HepG2 (cell line): ENCODE data around the gene MED10. TPM values are rescaled to one million over a fixed set of nuclear protein-coding genes. Genes with fewer than 3 reads are reported as not detected.

Experiments
- ATAC-seq: fragments of 200-7000 bp; cut with Tn5 transposase; 3 replicates; pipeline ENCODE4 v1.9.1; 2020; ENCODE audit warnings: mild to moderate bottlenecking, moderate library complexity
- BruUV-seq: library from RNA; stranded (reverse); fragments of 400-500 nt; replicated peaks from 2 replicates; lab custom pipeline; 2021; lab: Mats Ljungman, UMichigan
- CTCF ChIA-PET: fragments of 300-600 bp; formaldehyde crosslinking; extraction: SDS; loops from one replicate; lab custom pipeline; 2021; ENCODE audit warnings: low total read pairs, inconsistent platforms, low intra/inter-chr PET ratio; lab: Yijun Ruan, JAX
- POLR2A ChIA-PET: fragments of 350-600 bp; sonication (Branson Sonifier 250); formaldehyde crosslinking; loops from one replicate; lab custom pipeline; 2020; ENCODE audit warnings: antibody characterized with exemption, inconsistent platforms; lab: Yijun Ruan, JAX
- DNase-seq: peaks from one replicate; pipeline ENCODE4 v3.0.0-alpha.2; 2015; ENCODE audit warnings: low spot score
- FAIRE-seq: peaks from 3 replicates; lab custom pipeline; 2011; peaks lifted over from hg19 to GRCh38; lab: Jason Lieb, UNC
- H2AFZ ChIP-seq: one replicate; pipeline ENCODE4 v1.6.1; 2011; ENCODE audit warnings: low read length, inconsistent platforms
- H3K27ac ChIP-seq: fragments of 300-600 bp; 3 replicates; pipeline ENCODE4 v1.8.0; 2011; ENCODE audit warnings: mixed run types, mild to moderate bottlenecking, mixed read lengths, low read length, inconsistent platforms; ENCODE audit not compliant: insufficient read depth; ENCODE audit errors: extremely low read length
- H3K27me3 ChIP-seq, 2 experiments: fragments of 200-600 bp in 1 of 2; 2 replicates in 1 of 2; 3 replicates in 1 of 2; pipeline versions ENCODE4 v1.6.0 to v1.8.0; 2011; ENCODE audit warnings: low read length in 2 of 2, mild to moderate bottlenecking in 2 of 2, moderate library complexity in 2 of 2, inconsistent platforms in 1 of 2; ENCODE audit not compliant: insufficient read depth in 2 of 2, control insufficient read depth in 1 of 2
- H3K36me3 ChIP-seq, 2 experiments: fragments of 200-600 bp in 1 of 2; replicated peaks in 1 of 2; 2 replicates in 1 of 2; 3 replicates in 1 of 2; pipeline versions ENCODE4 v1.5.1 to v1.8.0; 2011; ENCODE audit warnings: low read length in 2 of 2, inconsistent platforms in 1 of 2; ENCODE audit not compliant: insufficient read depth in 2 of 2, control insufficient read depth in 1 of 2
- H3K4me1 ChIP-seq: 2 replicates; pipeline ENCODE4 v1.5.1; 2012; ENCODE audit warnings: low read length, inconsistent platforms; ENCODE audit not compliant: insufficient read depth
- H3K4me2 ChIP-seq: 2 replicates; pipeline ENCODE4 v1.6.0; 2011; ENCODE audit warnings: low read depth, low read length, inconsistent platforms
- H3K4me3 ChIP-seq, 3 experiments: fragments of 200-600 bp in 1 of 3; sonication (generic), shearing (Covaris generic) in 1 of 3; replicated peaks in 1 of 3; 2 replicates each; pipeline ENCODE4 v1.5.1; 2011 to 2016; ENCODE audit warnings: low read length in 3 of 3, inconsistent platforms in 2 of 3, low read depth in 2 of 3, mild to moderate bottlenecking in 2 of 3, control low read depth in 1 of 3, mixed read lengths in 1 of 3; ENCODE audit not compliant: insufficient read depth in 1 of 3
- H3K79me2 ChIP-seq: one replicate; pipeline ENCODE4 v1.6.1; 2011; ENCODE audit warnings: low read length, inconsistent platforms; ENCODE audit not compliant: insufficient read depth
- H3K9ac ChIP-seq: 2 replicates; pipeline ENCODE4 v1.6.0; 2011; ENCODE audit warnings: mild to moderate bottlenecking, low read depth, low read length, inconsistent platforms; ENCODE audit not compliant: insufficient read depth
- H3K9me3 ChIP-seq: 2 replicates; pipeline ENCODE4 v1.5.1; 2012; ENCODE audit warnings: mild to moderate bottlenecking, low read length
- H4K20me1 ChIP-seq: 2 replicates; pipeline ENCODE4 v1.6.0; 2011; ENCODE audit warnings: inconsistent platforms, mild to moderate bottlenecking, low read length, moderate library complexity; ENCODE audit not compliant: insufficient read depth
- ATF7 ChIP-seq, 2 experiments: fragments of 450-650 bp in 1 of 2; sonication (generic) in 1 of 2; formaldehyde crosslinking in 1 of 2; IDR thresholded peaks; 2 replicates each; pipeline versions ENCODE4 v1.4.0 to v1.6.1; 2016 to 2020; ENCODE audit warnings: antibody characterized with exemption in 1 of 2, mild to moderate bottlenecking in 1 of 2, missing genetic modification reagents in 1 of 2
- CEBPB ChIP-seq: IDR thresholded peaks from 2 replicates; pipeline ENCODE4 v1.6.1; 2011; ENCODE audit warnings: low read depth, low read length, improper control_type of control experiment, borderline replicate concordance
- CREB1 ChIP-seq, 2 experiments: fragments of 450-650 bp in 1 of 2; IDR thresholded peaks; 2 replicates each; pipeline ENCODE4 v1.6.1; 2016 to 2017; ENCODE audit warnings: control low read depth in 1 of 2, mild to moderate bottlenecking in 1 of 2, missing compliant biosample characterization in 1 of 2, missing genetic modification characterization in 1 of 2
- KLF15 ChIP-seq: sonication (generic); formaldehyde crosslinking; IDR thresholded peaks from 2 replicates; pipeline ENCODE4 v1.8.1; 2023; ENCODE audit warnings: borderline replicate concordance, mild to moderate bottlenecking, inconsistent platforms, missing genetic modification reagents, mixed read lengths
- PTBP1 ChIP-seq: fragments of 200-400 bp; formaldehyde crosslinking; IDR thresholded peaks from 2 replicates; pipeline ENCODE4 v1.6.1; 2018; ENCODE audit warnings: low read length, low read depth; ENCODE audit not compliant: poor library complexity, severe bottlenecking
- REL ChIP-seq: sonication (generic); formaldehyde crosslinking; conservative IDR thresholded peaks from 2 replicates; pipeline ENCODE4 v1.8.0; 2022; ENCODE audit warnings: mild to moderate bottlenecking, missing genetic modification reagents, moderate library complexity
- RFXANK ChIP-seq: IDR thresholded peaks from 2 replicates; pipeline ENCODE4 v1.6.1; 2016
- SKI ChIP-seq: fragments of 450-650 bp; IDR thresholded peaks from one replicate; pipeline ENCODE4 v1.6.1; 2018; ENCODE audit warnings: mild to moderate bottlenecking; ENCODE audit not compliant: partially characterized antibody
- ZBTB38 ChIP-seq: sonication (generic); formaldehyde crosslinking; IDR thresholded peaks from 2 replicates; pipeline ENCODE4 v1.5.1; 2020; ENCODE audit warnings: mild to moderate bottlenecking, missing genetic modification reagents
- ZBTB8A ChIP-seq: sonication (generic); formaldehyde crosslinking; IDR thresholded peaks from 2 replicates; pipeline ENCODE4 v1.4.0; 2020; ENCODE audit warnings: mild to moderate bottlenecking, low read depth, missing genetic modification reagents, borderline replicate concordance
- WGBS: methylation state at CpG from one replicate; pipeline ENCODE4 v1.1.6; 2017; ENCODE audit warnings: low lambda C conversion rate; 5-methylcytosine and 5-hydroxymethylcytosine counted together
- in situ Hi-C: cut with HindIII; loops from 2 replicates; pipeline ENCODE4 v1.10.0; 2017; ENCODE audit warnings: low pct_unique_long_range_greater_than_20kb; ENCODE audit not compliant: extremely low pct_ligation_motif_present
- intact Hi-C: fragments of 100-400 bp; cut with micrococcal nuclease; formaldehyde crosslinking; loops from one replicate; pipeline ENCODE4 v1.10.0; 2022; ENCODE audit not compliant: unreplicated experiment
- polyA plus RNA-seq, 8 experiments: library from polyadenylated mRNA; depleted of rRNA in 3 of 8; stranded (reverse) in 7 of 8; unstranded in 1 of 8; fragments of >200 nt; fragmentation: Illumina TruSeq in 4 of 8; extraction: Trizol in 4 of 8; gene quantifications; 2 replicates each; pipeline versions ENCODE4 v1.2.1 to v1.2.3, GENCODE V29; 2011 to 2016; ENCODE audit warnings: low read depth in 4 of 8, missing spikeins in 1 of 8, mixed read lengths in 1 of 8; ENCODE audit not compliant: insufficient read depth in 1 of 8
- total RNA-seq, 5 experiments: library from RNA; depleted of rRNA; stranded (reverse); fragments of >200 nt; fragmentation: Illumina TruSeq; extraction: Trizol; gene quantifications; 2 replicates each; pipeline ENCODE4 v1.2.3, GENCODE V29; 2016; ENCODE audit warnings: low read depth in 1 of 5
- TF ChIP-seq, protein P1 (sequence below): IDR thresholded peaks from 2 replicates; pipeline ENCODE4 v1.6.1; 2016; ENCODE audit warnings: low read depth, control low read depth

Gene MED10
- total and polyA plus RNA-seq, 2 of the 13 experiments (the other 11 are each of a cell fraction or from before 2014, with no cell fraction given), result 11.2 to 23.7 TPM

DNA sequence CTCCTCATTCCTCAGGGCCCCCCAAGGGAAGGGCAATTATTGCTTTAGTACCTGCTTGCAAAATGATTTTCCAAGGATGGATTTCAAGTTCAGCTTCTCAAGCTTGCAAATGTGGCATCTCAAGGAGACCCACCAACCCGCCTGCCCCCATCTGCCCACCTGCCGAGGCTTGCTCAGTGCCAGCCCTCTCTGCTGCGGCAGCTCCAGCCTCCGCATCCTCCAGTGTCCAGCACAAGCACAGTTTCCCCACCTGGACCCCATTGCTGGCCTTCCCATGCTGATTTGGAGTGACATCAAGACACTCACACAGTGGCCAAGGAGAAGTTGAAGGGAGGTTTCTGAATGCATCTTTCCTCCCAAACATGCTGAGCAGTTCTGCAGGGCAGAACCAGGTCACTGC is 31.2 kb downstream of the MED10 start (continued):
- TF ChIP-seq, protein P1, sequence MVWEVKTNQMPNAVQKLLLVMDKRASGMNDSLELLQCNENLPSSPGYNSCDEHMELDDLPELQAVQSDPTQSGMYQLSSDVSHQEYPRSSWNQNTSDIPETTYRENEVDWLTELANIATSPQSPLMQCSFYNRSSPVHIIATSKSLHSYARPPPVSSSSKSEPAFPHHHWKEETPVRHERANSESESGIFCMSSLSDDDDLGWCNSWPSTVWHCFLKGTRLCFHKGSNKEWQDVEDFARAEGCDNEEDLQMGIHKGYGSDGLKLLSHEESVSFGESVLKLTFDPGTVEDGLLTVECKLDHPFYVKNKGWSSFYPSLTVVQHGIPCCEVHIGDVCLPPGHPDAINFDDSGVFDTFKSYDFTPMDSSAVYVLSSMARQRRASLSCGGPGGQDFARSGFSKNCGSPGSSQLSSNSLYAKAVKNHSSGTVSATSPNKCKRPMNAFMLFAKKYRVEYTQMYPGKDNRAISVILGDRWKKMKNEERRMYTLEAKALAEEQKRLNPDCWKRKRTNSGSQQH (CRISPR knock-in tag), result no peak

DNA sequence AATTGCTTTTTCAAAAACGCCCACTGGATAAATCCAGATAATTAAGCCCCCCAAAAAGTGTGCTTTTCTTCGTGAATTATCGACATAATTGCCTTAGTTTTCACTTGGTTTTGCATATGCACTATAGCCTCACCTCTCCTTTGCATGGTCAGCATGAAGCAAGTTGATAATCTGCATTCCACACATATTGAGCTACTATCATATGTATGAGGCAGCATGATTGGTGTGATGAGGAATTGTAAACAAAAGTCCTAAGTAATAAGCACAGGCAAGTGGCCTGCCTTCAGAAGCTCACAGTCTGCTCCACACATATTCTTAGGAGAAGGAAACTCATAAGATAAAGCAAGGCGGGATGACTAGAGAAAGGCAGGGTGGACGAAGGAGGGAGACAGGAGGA is 33.8 kb downstream of the MED10 start:
- in situ Hi-C loops (no loop called here), intact Hi-C loops (no loop called here)
- no peak for FAIRE-seq
- no peak for ATAC-seq
- POLR2A ChIA-PET, result no interaction called here
- Histone ChIP-seq H3K79me2 (no peaks in the 10 kb centered on the region), H3K4me2 (no peak overlapping the region), H4K20me1 (no peaks in the 10 kb centered on the region), H2AFZ (no peak overlapping the region), H3K9ac (no peak overlapping the region), H3K27ac (no peak overlapping the region), H3K27me3 (peaks cover 1 to 3% of the 10 kb centered on the region in 2 experiments; a peak in 3 of 5 replicates), H3K36me3 (no peaks in the 10 kb centered on the region), H3K4me1 (no peaks in the 10 kb centered on the region), H3K4me3 (no peak overlapping the region), H3K9me3 (no peaks in the 10 kb centered on the region)
- WGBS, result 12% methylated on average over 5 of the region's 5 CpGs
- TF ChIP-seq KLF15 (CRISPR knock-in tag), result no peak
- TF ChIP-seq SKI, result no peak
- no peak for TF ChIP-seq REL
- no TSS peak for BruUV-seq
- no peak for DNase-seq
- CTCF ChIA-PET, result no interaction called here

DNA sequence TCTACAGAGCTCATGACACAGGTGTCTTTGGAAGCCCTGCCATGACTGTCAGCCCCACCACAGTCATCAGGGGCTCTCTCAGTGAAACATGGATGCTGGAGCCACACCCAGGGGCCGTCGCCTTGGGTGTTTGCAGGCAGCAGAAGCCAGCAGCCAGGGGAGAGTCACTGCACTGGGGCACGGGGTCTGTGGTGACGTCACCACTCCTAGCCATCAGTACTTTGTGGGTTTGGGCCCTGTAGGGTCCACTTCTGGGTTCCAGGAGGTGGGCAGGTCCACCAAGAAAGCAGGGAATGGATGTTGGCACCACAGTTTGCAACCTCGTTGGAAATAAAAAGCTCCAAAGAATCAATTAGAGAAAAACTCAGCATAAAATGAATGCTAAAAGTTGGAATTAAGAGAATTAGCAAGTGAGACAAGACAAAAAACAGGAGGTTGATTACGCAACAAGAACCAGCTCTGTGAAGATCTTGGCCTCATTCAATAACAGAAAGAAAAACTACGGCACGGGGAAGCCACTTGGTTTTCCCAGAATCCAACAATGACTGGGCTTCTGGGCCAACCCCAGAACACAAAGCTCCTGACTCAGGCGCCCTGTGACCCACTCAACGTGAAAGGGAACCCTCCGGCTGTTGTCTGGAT is 34.3 kb downstream of the MED10 start:
- ATAC-seq (no peak), FAIRE-seq (no peak), DNase-seq (no peak)
- Histone ChIP-seq H3K4me2 (no peak overlapping the region), H3K27me3 (peaks cover 1 to 3% of the 10 kb centered on the region in 2 experiments; a peak in 3 of 5 replicates), H2AFZ (no peak overlapping the region), H4K20me1 (no peaks in the 10 kb centered on the region), H3K79me2 (no peaks in the 10 kb centered on the region), H3K36me3 (no peaks in the 10 kb centered on the region), H3K9ac (no peak overlapping the region), H3K27ac (no peak overlapping the region), H3K4me3 (no peak overlapping the region), H3K9me3 (no peaks in the 10 kb centered on the region), H3K4me1 (no peaks in the 10 kb centered on the region)
- in situ Hi-C loops, result no loop called here
- WGBS, result 15% methylated on average over 9 of the region's 11 CpGs
- CTCF ChIA-PET, result no interaction called here
- BruUV-seq, result no TSS peak
- intact Hi-C loops, result no loop called here
- POLR2A ChIA-PET, result no interaction called here
- peak; percentile 94 for TF ChIP-seq CREB1 (IDR thresholded peaks at IDR 0.05)
- TF ChIP-seq CREB1 (CRISPR knock-in tag; IDR thresholded peaks at IDR 0.05), result no peak
- no peak for TF ChIP-seq RFXANK (CRISPR knock-in tag)
- peak; percentile 94 for TF ChIP-seq ATF7 (IDR thresholded peaks at IDR 0.05)
- no peak for TF ChIP-seq ATF7 (CRISPR knock-in tag; IDR thresholded peaks at IDR 0.05)
- TF ChIP-seq PTBP1, result no peak
- peak; percentile 69 for TF ChIP-seq CEBPB
- TF ChIP-seq ZBTB38 (CRISPR knock-in tag), result no peak
- TF ChIP-seq ZBTB8A, result no peak
